ENCODE data around the gene CCT7.
A peak's percentile ranks its signal among the peaks of the same experiment; 100 is the strongest.

The CCT7 gene

DNA sequence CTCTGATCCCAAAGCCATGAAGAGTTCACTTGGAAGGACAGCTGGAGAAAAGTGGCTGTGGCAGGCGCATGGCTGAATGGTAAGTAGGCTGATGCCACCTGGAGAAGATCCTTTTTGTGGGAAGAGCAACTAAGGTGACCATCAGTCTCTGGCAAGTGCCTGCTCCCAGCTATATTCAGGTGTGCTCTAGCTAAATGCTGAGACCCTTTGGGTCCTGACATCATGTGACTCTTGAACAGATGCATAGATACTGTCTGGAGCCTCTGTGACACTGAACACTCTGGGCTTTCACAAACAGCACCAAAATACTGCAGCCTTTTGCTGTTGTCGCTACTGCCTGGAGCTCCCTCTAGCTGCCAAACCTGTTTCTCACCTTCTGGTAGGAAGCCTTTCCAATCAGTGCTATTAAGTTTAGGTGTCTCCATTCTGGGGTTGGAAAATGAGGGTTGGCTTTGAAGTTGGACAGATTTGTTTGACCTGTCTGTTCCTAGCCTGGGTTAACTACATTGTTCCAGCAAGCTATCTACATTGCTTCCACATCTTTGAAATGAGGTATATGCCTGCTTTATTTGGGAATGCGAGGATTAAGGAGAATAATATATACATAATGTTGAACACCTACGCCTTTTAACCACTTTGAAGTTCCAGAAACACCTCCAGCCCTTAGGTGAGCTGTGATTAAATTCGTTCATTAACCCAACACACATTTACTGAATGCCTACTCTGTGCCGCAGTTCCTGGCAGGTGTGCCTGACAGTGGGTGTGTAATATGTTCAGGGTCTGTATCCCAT lies 56.1 kb downstream of the CCT7 start:
- TF ChIP-seq, protein P1, sequence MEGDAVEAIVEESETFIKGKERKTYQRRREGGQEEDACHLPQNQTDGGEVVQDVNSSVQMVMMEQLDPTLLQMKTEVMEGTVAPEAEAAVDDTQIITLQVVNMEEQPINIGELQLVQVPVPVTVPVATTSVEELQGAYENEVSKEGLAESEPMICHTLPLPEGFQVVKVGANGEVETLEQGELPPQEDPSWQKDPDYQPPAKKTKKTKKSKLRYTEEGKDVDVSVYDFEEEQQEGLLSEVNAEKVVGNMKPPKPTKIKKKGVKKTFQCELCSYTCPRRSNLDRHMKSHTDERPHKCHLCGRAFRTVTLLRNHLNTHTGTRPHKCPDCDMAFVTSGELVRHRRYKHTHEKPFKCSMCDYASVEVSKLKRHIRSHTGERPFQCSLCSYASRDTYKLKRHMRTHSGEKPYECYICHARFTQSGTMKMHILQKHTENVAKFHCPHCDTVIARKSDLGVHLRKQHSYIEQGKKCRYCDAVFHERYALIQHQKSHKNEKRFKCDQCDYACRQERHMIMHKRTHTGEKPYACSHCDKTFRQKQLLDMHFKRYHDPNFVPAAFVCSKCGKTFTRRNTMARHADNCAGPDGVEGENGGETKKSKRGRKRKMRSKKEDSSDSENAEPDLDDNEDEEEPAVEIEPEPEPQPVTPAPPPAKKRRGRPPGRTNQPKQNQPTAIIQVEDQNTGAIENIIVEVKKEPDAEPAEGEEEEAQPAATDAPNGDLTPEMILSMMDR (conservative IDR thresholded peaks at IDR 0.05; ENCODE audit: low read depth, low read length): peak; percentile 93
- DNase-seq (ENCODE audit: low read depth): no peak
- no peak overlapping the region for H3K4me3 ChIP-seq (ENCODE audit: low read length)

DNA sequence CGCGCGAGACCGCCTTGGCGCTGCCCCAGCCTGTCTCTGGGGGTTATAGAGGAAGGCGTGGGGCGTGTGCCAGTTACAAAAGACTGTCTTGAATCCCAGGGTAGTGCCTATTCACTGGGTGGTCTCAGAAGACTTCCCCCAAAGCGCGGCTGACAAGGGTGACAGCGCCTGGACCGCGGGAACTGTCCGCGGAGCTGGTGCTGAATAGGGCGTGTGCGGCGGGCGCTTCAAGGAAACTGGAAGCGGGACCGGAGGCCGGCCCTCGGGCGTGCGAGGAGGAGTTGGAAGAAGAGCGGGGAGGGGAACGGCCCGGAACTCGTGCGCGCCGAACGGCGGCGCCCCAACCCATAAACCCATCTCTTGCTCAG lies 57.0 kb downstream of the CCT7 start:
- DNase-seq (ENCODE audit: low read depth): no peak
- TF ChIP-seq, protein P1 (conservative IDR thresholded peaks at IDR 0.05; ENCODE audit: low read depth, low read length): no peak
- no peak overlapping the region for H3K4me3 ChIP-seq (ENCODE audit: low read length)

DNA sequence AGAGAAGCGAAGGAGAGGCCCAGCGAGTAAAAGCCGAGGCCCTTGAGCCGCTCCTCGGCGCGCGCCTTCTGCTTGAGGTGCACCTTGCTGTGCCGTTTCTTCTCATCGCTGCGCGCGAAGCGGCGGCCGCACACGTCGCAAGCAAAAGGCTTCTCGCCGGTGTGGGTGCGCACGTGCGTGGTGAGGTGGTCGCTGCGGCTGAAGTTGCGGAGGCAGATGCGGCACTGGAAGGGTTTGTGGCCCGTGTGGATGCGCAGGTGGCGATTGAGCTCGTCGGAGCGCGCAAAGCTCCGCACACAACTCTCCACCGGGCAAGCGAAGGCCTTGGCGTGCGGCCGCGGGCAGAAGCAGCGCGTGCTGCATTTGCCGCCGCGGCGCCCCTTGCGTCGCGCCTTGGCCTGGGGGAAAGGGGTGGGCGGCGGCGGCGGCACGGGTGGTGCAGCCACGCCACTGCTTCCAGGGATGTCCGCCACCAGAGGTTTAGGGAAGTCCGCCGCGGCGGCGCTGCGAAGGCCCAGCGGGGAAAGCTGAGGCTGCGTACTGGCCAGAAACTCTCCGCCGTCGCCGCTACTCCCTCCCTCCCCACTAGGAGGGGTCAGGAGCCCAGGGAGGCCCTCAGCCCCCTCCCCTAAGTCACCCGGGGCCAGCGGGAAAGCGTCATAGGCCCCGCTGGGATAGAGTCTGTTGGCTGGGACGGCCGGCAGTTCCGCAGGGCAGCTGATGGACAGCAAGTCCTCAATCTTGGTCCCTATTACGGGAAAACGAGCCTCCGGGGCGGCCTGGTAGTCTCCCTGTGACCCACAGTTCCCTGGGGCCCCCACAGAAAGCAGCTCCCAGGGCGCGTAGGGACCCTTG lies 57.6 kb downstream of the CCT7 start:
- H3K4me3 ChIP-seq (ENCODE audit: low read length): no peak overlapping the region

DNA sequence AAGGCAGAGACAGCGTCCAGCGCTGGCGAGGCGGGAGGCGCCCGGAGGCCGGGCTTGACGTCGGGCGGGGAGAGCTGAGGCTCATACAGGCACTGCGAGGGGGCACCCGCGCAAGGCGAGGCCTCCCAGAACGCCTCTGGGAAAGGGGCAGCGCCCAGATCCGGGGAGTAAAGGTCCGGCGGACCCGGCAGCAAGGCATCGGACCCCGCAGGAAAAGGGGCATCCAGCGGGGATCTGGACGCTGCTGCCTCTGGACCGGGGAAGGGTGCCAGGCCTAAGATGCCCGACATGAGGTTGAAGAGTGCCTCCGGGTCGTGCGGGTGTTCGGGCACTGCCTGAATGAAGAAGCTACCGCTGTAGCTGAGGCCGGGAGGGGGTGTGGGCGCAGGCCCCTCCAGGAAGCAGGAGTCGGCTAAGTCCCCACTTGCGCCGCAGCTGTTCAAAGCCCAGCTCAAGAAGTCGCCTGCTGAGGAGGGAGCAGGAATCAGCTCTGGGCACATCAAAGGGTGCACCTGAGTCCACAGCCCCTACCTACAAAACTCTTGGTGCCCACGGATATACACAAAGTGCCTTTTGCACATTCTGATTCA lies 58.3 kb downstream of the CCT7 start:
- no peak for DNase-seq (ENCODE audit: low read depth)
- TF ChIP-seq, protein P1 (conservative IDR thresholded peaks at IDR 0.05; ENCODE audit: low read depth, low read length): no peak
- H3K4me3 ChIP-seq (ENCODE audit: low read length): no peak overlapping the region

More for the DNA sequence above, 57.6 kb downstream of the CCT7 start:
- no peak for DNase-seq (ENCODE audit: low read depth)
- TF ChIP-seq, protein P1 (conservative IDR thresholded peaks at IDR 0.05; ENCODE audit: low read depth, low read length): peak; percentile 19

DNA sequence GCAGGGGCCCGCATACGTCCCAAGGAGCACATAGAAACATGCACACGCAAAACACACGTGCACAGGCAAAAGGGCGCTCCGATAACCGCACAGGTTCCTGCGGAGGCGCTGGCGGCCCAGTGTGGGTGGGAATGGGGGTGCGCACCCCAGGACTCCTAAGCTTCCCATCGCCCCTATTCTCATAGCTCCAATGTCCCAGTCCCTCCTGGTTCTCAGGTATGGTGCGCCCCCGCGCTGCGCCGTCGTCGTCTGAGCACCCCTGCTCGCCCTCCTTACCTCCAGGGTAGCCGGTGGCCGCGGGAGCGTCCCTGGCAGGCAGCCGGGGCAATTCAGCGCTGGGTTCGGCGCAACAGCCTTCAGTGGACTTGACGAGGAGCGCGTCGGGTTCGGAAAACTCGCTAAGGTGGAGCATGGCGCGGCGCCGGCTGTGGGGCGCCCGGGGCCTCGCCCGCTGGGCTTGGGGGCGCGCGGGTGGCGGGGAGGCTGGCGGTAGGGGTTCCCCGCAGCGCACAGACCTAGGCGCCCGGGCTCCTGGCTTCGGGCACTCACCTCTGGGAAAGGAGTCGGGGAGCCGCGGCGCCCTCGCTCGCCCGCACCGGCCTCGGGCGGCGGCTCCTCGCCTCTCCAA lies 58.9 kb downstream of the CCT7 start:
- TF ChIP-seq, protein P1 (conservative IDR thresholded peaks at IDR 0.05; ENCODE audit: low read depth, low read length): no peak
- H3K4me3 ChIP-seq (ENCODE audit: low read length): peak overlapping the region; percentile 39

DNA sequence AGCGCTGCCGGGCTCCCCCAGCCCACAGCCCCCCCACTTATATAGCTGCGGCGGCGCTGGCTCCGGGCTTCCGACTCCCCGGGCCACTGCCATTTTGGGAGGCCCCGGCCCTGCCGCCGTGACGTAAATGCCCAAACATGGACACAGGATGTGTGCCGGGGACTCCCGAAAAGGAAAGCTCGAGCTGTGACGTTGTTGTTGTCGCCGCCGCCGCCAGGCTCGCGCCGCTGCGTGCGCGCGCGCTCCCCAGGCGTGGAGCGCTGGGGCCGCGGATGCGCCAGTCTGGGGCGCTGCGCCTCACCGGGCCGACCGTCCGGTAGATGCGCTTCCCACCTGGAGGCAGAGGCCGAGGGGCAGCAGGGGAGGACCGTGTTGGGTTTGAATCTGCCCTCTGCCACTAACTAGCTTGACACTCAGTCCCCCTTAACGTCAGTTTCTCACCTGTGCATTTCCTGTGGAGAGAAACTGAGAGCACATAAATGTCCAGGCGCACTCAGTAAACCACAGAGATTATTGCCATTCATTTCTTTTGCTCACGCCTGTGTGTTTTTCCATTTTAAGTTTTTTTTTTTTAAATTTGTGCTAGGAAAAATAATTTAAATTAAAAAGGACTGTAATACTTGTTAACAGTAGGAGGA lies 59.5 kb downstream of the CCT7 start, which contains the start of gene EGR4:
EGR4 (minus strand) TSS at position 15 of the 638 bp plus-strand sequence. CDS start 231 bp downstream, outside the sequence.
- no peak for DNase-seq (ENCODE audit: low read depth)
- H3K4me3 ChIP-seq (ENCODE audit: low read length): peak within 1 kb of the TSS; percentile 39
- TF ChIP-seq, protein P1 (conservative IDR thresholded peaks at IDR 0.05; ENCODE audit: low read depth, low read length): no peak

More for the DNA sequence above, 58.9 kb downstream of the CCT7 start:
- DNase-seq (ENCODE audit: low read depth): no peak
